Skin of body (tissue), 2 donors: ENCODE results near the gene LCE2C. TPM values are rescaled to one million over a fixed set of nuclear protein-coding genes. Genes with fewer than 3 reads are reported as not detected.

ENCODE experiments used
- DNase-seq: peaks from one replicate; lab custom pipeline; 2025; lab: John Stamatoyannopoulos, UW
- total RNA-seq: library from RNA; depleted of rRNA; stranded (reverse); fragments of >200 nt; gene quantifications from one replicate; pipeline ENCODE4 v1.2.3, GENCODE V29; 2014

Gene LCE2C
- total RNA-seq, 1 donor from 2014 or later, result 3.4 TPM

DNA sequence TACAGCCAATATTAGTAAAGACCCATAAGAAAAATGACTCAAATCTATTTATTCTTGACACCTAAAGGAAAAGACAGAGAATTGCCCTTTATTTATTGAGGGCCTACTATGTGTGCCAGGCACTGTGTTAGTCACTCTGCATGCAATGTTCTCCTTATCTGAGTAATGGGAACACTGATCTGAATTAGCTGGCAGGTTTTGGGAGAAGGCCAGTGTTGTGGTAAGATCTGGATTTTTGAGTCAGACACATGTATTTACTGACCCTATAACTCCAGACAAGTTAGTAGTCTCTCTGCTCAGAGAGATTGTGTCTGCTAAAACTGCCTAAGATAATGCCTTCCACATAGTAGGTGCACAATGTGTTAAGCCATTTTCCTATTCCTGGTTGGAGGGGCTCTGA, 50.2 kb downstream of the LCE2C start:
- DNase-seq, result no peak

Other genes starting within 250 kb of the LCE2C start
- gene LCE5A, start 164.5 kb upstream of the LCE2C start, total RNA-seq, result not detected
- gene CRCT1, start 160.8 kb upstream of the LCE2C start, total RNA-seq, result 5.0 TPM
- gene LCE3E, start 108.5 kb upstream of the LCE2C start, total RNA-seq, result 1.3 TPM
- 1.9 TPM for gene LCE3D, start 94.8 kb upstream of the LCE2C start, total RNA-seq
- not detected for gene LCE3C, start 75.0 kb upstream of the LCE2C start, total RNA-seq
- not detected for gene LCE3B, start 61.5 kb upstream of the LCE2C start, total RNA-seq
- gene LCE3A, start 52.2 kb upstream of the LCE2C start, total RNA-seq, result not detected
- 0.49 TPM for gene LCE2D, start 11.9 kb upstream of the LCE2C start, total RNA-seq
- 5.9 TPM for gene LCE2B, start 10.8 kb downstream of the LCE2C start, total RNA-seq
- 1.2 TPM for gene LCE2A, start 23.1 kb downstream of the LCE2C start, total RNA-seq
- gene LCE4A, start 32.9 kb downstream of the LCE2C start, total RNA-seq, result not detected
- 0.89 TPM for gene KPRP, start 82.7 kb downstream of the LCE2C start, total RNA-seq
- not detected for gene LCE1F, start 99.9 kb downstream of the LCE2C start, total RNA-seq
- gene LCE1E, start 111.0 kb downstream of the LCE2C start, total RNA-seq, result 0.59 TPM
- 1.4 TPM for gene LCE1D, start 121.4 kb downstream of the LCE2C start, total RNA-seq
- 9.3 TPM for gene LCE1C, start 131.4 kb downstream of the LCE2C start, total RNA-seq
- gene LCE1B, start 136.7 kb downstream of the LCE2C start, total RNA-seq, result 1.9 TPM
- 1.7 TPM for gene LCE1A, start 152.2 kb downstream of the LCE2C start, total RNA-seq
- gene LCE6A, start 167.6 kb downstream of the LCE2C start, total RNA-seq, result 4.4 TPM
- gene LCE7A, start 184.7 kb downstream of the LCE2C start, total RNA-seq, result not detected
- gene SMCP, start 203.0 kb downstream of the LCE2C start, total RNA-seq, result not detected
- 71.5 TPM for gene IVL, start 233.3 kb downstream of the LCE2C start, total RNA-seq